SH-SY5Y (cell line): ENCODE data around the gene ARPC1B.

Experiments used
- GATA2 ChIP-seq: IDR thresholded peaks from 2 replicates; pipeline ENCODE4 v1.6.1; 2011; ENCODE audit warnings: mild to moderate bottlenecking, low read depth, low read length
- GATA3 ChIP-seq: IDR thresholded peaks from 2 replicates; pipeline ENCODE4 v1.6.1; 2011; ENCODE audit warnings: low read depth, mild to moderate bottlenecking, low read length, moderate library complexity

GRCh38 chr7:99383791-99384370, 9.4 kb downstream of the ARPC1B start:
- TF ChIP-seq GATA3 = no peak
- TF ChIP-seq GATA2 = no peak
